Germinal center (tissue), 1 donor: ENCODE data around the gene TENT5A.
"Not testable (repeated sequence)": the region's sequence is repeated elsewhere in the genome, so short reads cannot be mapped to it uniquely, and the experiment has no call there.

Source experiments
- DNase-seq: peaks from one replicate; pipeline ENCODE4 v3.0.0; 2012; ENCODE audit warnings: mixed read lengths, low spot score

TENT5A gene

DNA sequence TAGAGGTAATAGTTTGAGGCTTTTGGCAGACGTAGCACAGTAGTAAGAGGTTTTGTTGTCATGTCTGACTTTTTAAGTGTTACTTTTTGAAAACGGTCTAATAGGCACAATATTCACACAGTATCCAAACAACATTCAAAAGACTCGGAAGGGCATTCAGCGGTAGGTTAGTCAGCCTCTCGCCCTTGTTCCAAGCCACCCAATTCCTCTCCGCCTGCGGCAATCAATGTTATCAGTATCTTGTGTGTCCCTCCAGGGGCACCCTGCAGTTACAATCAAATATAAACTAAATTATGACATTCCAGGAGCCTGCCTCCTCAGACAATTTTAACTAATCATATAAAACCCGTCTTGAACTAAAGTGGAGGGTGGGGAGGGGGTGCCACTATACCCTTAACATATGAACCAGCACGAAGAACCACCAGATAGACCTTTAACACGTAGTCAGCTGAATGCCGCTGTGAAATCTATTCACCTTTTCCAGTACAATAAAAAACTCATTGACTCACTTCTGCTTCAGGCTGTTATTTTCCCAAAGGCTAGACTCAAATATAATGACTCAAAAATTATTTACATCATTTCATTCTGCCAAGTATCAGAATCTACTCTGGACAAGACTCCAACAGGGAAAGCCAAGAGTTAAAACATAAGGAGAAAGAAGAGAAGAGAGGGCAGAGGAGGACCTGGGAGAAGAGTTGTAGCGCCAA lies 1.6 kb downstream of the TENT5A start:
- no peak for DNase-seq

DNA sequence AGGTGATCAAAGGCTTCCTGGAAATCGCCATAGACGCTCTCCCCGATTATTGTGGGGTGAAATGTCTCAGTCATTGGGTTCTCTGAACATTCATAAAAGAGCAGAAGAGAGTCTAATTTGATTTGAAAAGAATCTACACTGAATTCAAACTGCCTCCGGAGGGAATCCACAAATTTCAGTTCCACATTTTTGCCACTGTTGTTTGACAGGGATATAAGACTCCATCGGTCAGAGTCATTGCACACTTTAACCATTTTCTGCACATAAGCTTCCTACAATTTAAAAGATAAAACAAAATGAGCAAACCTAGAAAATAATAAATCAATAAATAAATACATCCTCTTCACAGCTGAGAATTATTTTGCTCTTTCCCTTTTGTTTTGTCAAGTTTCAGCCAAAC lies 2.3 kb downstream of the TENT5A start:
- DNase-seq = no peak

DNA sequence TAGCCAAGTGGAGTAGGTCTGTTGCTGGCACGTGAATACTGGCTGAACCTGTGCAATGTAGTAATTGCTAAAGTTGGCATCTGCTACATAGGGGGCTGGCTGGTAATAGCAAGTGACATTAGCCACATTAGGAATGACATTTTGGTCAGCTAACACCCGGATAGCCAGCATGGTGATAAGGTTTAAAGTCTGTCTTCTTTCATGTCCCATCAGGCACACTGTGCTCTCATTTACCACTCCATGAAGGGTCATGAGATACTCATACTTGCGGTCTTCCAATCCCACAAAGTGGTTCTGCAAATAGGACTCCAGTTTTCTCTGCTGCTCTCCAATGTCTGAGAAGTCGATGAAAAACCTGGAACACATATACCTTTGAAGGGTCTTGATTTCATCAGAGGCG lies 2.8 kb downstream of the TENT5A start:
- no peak for DNase-seq

DNA sequence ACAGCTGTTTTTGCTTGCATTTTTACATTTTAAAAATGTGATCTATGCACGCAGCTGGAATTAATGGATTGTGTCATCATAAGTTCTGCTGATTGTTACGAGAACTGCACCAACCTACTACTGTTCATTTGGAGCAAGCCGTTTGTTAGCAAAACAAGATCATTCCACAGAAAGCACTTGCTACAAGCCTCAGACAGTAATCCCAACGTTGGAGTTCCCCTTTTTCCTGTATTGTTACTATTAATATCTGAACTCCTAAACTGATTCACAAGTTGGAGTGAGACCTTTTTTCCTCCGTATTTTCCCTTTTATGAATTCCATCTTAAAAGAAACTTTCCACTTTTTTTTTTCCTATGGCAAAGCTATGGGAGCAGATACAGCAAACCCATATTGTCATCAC lies 3.5 kb downstream of the TENT5A start:
- no peak for DNase-seq

DNA sequence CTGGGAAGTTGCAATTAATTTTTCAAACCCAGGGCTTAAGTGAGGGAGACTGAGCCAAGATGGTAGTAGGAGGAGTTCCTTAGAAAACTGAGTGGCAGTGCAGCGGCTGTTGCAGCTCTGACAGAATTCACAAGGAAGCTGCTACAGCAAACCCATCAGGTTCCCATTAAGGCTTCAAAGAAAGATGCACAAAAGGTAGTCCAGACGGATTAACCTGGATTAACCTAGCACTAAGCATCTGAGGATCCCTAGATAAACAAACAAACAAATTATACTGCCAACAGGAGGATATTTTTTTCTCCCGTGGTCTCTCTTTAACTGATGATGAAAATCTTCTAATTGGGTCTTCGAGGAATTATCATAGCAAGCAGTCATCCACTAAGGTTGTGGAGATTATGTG lies 5.2 kb downstream of the TENT5A start:
- no peak for DNase-seq

DNA sequence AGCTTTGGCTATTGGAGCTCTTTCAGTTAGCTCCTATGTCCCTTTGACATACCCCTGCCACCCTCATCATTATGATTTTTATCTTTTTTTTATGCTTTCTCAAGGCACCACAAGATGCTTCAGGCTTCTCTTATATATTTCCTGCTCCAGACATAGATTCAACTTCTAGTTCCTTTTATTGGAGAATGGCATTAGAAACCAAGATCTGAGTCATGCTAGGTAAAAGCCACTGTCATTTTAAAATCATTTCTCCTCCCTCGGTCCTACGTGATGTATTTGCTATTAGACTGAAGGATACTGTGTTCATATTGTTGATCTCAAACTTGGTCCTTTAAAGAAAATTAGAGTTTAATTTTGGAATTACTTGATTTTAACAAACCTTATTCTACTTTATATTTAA lies 8.3 kb downstream of the TENT5A start:
- no peak for DNase-seq

DNA sequence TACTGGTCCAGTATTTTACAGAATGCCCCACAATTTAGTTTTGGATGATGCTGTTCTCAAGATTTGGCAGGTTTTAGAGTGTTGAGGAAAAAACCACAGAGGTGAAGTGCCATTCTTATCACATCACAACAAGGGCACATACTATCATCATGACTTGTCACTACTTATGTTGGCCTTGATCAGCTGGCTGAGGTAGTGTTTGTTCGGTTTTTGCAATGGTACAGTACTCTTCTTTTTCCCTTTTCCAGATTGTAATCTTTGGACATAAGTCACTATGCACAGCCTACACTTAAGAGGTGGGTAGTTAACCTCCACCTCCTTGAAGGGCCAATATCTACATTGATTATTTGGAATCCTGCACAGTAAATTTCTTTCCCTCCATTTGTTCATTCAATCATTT lies 8.8 kb downstream of the TENT5A start:
- DNase-seq = no peak

DNA sequence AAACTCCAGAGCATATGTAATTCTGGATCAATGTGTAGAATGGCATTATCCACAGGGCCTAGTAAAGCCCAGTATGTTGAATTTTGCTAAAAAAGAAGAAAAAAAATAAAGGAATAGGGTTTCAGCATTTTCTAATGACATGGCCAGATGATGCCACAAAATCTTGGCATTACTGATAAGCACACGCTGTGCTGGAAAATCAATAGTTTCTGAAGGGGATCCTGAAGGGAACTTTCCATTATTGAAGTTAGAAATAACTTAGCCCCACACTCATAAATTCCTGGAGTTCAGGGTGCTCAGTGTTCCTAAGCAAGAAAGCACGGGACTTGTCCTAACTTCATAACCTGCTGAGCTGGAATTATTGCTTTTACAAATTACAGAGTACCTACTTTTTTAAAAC lies 10.8 kb downstream of the TENT5A start:
- DNase-seq = no peak

DNA sequence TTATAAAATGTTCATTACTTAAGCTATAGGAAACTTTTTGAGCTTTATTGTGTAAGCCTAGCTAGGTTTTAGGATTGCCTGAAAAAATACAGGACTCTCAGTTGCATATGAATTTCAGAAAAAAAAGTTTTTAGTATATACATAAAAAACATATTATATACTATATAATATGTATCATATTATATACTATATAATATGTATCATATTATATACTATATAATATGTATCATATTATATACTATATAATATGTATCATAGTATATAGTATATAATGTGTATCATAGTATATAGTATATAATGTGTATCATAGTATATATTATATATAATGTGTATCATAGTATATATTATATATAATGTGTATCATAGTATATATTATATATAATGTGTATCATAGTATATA lies 11.9 kb downstream of the TENT5A start:
- not testable (repeated sequence) for DNase-seq

DNA sequence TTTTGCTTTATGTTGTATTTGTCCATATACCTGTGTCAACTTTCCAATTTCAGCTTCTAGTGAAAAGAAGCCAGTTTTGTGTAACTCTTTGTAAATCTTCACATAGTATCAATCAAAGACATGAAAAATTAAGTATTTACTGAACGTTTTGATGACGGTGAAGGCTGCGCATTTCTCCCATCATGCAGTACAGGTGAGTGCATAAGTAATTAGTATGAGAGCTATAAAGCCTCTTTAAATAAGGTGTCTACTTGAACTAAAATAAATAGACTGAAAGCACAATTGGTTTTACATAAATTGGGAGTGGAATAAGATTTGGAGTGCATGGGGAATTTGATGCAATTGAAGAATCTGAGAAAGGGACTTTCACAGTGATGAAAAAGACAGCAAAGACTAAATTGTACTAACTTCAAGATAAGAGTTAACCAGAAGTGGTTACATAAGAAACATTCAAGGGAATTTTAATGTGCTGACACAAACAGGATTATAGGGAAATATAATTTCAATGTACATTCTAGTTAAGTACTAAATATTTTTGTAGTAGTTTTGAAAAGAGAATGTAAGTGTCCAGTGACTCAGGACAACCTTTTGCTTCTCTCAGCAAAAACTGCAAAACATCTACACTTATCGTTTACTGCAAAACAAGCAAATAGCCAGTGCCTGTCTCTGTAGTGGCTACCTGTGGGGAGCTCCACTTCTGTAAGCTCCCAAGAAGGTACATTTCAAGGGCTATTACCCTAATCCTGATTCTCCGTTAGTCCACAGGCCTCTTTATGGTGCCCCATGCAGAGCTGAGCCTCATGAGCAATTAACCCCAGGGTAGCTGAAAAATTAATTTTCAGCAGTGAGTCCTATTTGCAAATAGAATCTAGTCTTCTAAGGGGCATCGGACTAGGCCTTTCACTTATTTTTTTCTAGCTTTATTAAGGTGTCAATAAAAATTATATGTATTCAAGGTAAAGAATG lies 13.0 kb downstream of the TENT5A start:
- DNase-seq = no peak

DNA sequence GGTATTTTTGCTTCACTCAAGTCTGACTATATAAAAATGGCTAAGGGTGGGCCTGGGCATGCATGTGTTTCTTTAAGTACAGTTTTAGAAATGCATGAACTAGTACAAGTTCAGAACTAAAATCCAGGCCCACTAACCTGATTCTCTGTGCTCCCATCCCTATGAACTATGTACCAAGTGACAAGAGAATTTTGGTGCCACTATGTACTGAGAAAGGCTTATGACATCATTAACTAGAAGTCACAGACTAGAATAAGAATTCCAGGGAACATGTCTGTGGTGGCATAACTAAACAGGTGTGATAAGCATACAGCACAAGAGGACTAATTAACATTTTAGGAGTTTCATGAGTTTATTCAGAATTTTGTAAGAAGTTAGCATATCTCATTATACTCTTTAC lies 16.1 kb downstream of the TENT5A start:
- no peak for DNase-seq

DNA sequence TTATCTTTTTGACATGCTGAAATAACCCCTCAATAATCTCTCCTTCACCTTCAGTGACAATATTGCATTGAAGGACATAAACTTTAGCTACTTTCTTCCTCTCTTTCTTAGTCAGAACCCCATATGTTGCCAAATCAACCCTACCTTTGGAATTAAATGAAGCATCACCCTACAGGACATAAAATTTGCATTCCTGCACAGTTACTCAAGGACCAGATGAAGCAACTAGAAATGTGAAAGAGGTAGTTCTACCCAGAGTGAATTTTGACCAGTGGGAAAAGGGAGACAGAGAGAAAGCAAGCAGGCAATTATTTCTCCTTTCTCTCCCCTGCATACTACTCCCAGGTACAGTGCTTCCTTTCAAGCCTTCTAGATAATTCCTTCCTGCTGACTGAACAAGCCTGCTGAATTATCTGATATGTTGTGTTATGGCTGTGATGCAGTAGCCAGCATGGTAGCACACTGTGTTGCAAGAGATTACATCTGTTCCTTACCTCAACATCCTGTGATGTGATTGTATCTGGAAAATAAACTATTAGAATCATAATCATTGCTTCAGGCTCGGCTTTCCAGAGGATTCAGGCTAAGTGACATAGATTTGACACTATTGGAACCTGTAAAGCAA lies 16.6 kb downstream of the TENT5A start:
- DNase-seq = no peak

DNA sequence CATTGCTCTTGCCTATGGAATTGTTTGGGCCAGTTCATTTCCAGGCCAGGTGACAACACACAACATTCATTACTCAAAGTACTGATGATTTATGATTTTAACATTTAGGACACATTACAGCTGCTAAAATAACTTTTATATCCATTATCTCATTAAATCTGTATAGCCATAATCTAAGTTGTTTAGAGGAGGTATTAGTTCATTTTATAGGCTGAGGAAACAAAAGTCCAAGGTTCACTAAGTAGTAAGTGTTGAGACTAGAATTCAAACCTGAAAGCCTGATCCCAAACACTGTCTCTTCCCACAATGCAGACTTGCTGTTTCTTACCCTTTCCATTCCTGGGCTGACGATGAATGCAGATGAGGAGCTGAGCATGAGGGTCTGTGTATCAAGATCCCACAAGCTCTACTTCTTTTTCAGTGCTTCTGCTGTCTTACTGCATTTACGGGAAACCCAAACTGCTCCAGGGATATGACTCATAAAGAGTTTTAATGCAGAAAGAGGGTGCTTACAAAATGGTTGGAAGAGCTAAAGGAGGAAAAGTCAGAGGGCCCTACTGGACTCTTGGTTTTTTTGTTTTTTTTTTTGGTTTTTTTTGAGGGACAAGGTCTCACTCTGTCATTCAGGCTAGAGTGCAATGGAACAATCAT lies 17.9 kb downstream of the TENT5A start:
- DNase-seq = no peak

DNA sequence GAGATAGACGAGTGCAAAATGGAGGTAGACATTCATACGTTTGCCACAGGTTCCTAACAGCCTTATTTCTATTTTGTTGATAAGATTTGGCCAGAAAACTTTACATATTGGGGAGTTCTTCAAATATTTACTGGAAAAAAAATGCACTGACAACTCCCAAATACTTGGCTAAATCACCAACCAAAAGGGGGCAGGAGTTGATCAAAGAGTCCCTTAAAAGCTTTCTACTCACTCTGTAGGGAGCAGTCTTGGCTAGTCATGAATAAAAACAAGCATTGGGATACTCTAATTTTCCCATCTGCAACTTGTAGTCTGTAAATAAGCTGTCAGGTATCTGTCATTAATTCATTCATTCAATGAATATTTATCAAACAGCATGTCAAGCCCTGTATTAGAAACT lies 18.4 kb downstream of the TENT5A start:
- DNase-seq = no peak

DNA sequence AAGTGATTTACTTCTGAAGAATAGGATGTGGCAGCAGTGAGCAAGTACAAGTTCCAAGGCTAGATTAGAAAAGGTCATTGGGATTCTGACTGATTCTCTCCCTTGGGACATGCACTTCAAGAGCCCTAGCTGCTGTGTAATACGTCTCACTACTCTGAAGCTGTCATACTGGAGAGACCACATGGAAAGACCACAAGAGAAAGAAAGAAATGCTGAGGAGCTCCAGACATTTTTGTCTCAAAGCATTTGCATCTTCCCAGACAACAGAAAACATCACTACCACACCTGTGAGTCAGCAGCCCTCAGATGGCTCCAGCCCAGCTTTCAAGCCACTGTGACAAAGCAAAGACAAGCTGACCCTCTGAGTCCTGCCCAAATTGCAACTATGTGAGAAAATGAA lies 20.7 kb downstream of the TENT5A start:
- no peak for DNase-seq

DNA sequence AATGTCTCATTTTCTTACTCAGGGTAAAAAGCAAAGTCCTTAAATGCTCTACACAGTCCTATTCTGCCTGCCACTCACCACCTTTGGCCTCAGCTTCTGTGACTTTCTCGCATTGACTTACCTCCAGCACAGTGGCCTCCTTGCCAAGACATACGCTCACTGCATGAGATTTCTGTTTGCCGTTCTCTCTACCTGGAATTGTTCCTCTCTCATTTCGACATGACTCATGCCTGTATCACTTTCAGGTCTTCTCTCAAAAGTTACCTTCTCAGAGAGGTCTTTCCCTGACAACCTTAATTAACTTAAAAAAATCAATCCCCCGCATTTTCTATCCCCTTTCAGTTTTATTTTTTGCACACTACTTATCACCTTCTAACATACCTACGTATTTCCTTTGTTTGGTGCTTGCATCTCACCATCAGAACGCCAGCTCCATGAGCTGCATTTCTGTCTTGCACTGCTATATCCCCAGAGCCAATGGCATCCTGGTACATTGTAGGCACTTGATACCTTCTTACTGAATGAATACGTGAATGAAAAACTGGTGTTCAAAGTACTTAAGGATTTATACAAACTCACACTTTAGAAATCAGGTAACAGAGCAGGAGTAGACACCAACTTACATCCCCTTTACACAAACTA lies 24.5 kb downstream of the TENT5A start:
- no peak for DNase-seq

DNA sequence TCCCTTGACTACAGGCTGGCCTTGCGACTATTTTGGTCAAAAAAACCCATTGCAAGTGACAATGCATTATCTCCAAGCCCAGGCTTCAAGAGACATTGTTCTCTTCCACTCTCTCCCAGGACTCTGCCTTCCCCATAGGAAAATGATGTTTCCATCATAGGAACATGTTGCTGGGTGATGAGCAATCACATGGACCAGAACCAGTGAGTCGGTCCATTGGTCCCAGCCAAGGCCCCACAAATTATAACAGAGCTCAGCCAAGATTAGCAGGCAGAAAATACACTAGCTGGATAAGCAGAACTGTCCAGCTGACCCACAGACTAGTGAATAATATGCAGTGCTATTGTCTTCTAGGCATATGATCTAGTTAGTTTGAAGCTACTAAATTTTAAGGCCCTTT lies 27.4 kb downstream of the TENT5A start:
- no peak for DNase-seq

DNA sequence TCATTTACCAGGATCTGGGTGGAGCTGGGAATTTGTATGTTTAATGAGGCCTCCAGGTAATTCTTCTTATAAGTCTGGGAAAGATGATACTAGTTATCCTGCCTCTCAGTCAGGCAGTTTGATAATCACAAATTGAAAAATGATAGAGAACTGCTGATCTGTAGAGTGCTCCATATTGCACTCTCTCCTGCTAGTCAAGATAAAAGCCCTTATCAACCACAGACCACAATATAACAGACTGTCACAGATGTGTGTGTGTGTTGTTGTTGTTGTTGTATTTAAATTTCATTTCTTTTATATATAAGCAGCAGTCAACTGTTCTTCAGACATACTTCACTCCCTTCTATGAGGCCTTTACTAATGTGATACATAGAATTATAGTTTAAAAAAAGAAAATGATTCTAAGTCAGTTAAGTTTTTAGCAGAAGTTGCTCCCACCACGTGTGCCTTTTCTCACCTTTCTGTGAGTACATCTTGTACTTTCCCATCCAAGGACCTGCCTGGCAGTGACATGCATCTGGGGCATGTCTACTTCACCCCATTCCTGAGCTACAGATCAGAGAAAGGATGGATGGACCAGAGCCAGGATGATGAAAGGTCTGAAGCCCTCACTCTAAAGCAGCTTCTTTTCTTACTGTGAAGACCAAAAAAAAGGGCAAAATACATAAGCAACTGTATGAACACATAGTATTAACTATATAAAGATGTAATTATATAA lies 29.8 kb downstream of the TENT5A start:
- no peak for DNase-seq

DNA sequence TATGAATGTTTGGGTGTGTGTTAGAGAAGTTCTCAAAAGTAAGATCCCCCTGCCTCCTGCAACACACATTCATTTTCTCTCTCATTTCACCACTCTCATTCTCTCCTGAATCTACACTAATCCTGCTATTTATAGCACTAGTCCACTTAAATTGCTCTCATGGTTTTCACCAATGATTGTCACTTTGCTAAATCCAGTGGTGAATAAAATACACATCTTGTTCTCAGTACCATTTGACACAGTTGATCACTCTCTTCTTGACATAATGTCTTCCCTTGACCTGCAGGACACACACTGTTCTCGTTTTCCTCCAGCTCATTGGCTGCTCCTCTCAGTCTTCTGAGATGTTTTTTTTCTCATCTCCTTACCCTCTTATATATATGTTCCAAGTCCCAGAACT lies 32.1 kb downstream of the TENT5A start:
- DNase-seq = no peak

DNA sequence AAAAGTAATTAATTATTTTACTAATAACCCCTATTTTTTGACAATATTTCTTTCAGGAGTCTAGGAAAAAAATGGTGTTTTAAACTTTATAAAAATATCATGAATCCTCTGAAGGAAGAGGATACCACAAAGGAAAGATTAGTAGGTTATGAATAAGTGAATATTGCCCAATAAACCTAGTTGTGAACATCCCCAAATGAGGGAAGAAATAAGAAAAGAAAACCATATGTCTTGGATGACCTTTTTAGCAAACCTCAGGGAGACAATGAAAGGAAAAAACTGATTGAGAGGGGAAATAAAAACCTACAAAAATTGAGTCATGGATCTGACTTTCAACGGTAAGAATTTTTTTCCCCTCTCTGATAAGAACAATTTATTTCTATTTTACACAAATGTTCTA lies 34.4 kb downstream of the TENT5A start:
- no peak for DNase-seq

DNA sequence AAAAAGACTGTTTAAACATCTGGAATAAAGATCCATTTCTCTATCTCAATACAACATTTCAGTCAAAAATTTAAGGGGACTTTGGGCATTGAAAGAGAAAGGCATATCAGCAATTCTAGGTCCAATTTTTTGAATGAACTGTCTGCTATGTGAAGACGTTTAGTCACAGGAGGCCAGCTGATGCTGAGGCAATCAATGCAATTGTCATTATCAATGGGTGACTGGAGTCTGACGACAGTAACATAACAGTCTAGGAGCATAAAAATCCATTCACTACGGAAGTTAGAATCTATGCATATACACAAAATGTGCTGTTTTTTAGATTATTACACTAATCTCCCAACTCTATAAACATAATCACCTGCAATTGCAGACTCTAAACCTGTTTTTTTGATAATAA lies 37.8 kb downstream of the TENT5A start:
- no peak for DNase-seq
